HL-60 (cell line): ENCODE data around the gene RBFOX2.

ENCODE experiments used
- DNase-seq, 2 experiments: peaks; one replicate each; pipeline ENCODE4 v3.0.0-alpha.2; 2010 to 2020; ENCODE audit warnings: low read depth in 1 of 2, low spot score in 1 of 2
- H3K27ac ChIP-seq: fragments of 250-450 bp; sonication (Bioruptor Pico); replicated peaks from 2 replicates; pipeline ENCODE4 v1.5.1; 2020; ENCODE audit warnings: mild to moderate bottlenecking, moderate library complexity
- H3K27me3 ChIP-seq: fragments of 250-450 bp; sonication (Bioruptor Pico); 2 replicates; pipeline ENCODE4 v1.5.1; 2021; ENCODE audit warnings: mild to moderate bottlenecking, moderate library complexity; ENCODE audit not compliant: insufficient read depth, poor library complexity, severe bottlenecking
- H3K4me3 ChIP-seq: replicated peaks from 2 replicates; pipeline ENCODE4 v1.5.1; 2011; ENCODE audit warnings: mild to moderate bottlenecking, control low read depth, low read length; ENCODE audit not compliant: insufficient read depth
- CTCF ChIP-seq: IDR thresholded peaks from one replicate; pipeline ENCODE4 v1.5.1; 2011; ENCODE audit warnings: low read length, control low read depth, inconsistent platforms; ENCODE audit not compliant: insufficient read depth
- GABPA ChIP-seq: IDR thresholded peaks from 2 replicates; pipeline ENCODE4 v1.6.1; 2012; ENCODE audit warnings: low read depth
- POLR2AphosphoS5 ChIP-seq: IDR thresholded peaks from 2 replicates; pipeline ENCODE4 v1.6.1; 2012; ENCODE audit warnings: low read depth
- REST ChIP-seq: IDR thresholded peaks from 2 replicates; pipeline ENCODE4 v1.6.1; 2012; ENCODE audit warnings: low read depth; ENCODE audit not compliant: insufficient replicate concordance
- SPI1 ChIP-seq: IDR thresholded peaks from 2 replicates; pipeline ENCODE4 v1.6.1; 2012; ENCODE audit warnings: low read depth, mild to moderate bottlenecking, borderline replicate concordance

The RBFOX2 gene

GRCh38 chr22:35852076-35852475, 176.5 kb downstream of the RBFOX2 start:
- H3K27me3 ChIP-seq = no peaks in the 10 kb centered on the region
- H3K27ac ChIP-seq = no peak overlapping the region
- no peak for DNase-seq
- TF ChIP-seq REST (no peak), GABPA (no peak), POLR2AphosphoS5 (no peak), CTCF (no peak), SPI1 (no peak)
- no peak overlapping the region for H3K4me3 ChIP-seq

- no peak overlapping the region for H3K4me3 ChIP-seq
- no peak overlapping the region for H3K27ac ChIP-seq
- no peak for DNase-seq
- H3K27me3 ChIP-seq = no peaks in the 10 kb centered on the region
- TF ChIP-seq CTCF = no peak
- no peak for TF ChIP-seq POLR2AphosphoS5
- no peak for TF ChIP-seq REST
- TF ChIP-seq SPI1 = no peak
- TF ChIP-seq GABPA = no peak
These were observed 177.8 kb downstream of the RBFOX2 start for GRCh38 chr22:35850831-35851230.

GRCh38 chr22:35846804-35847203, 181.8 kb downstream of the RBFOX2 start:
- no peak overlapping the region for H3K27ac ChIP-seq
- DNase-seq = no peak
- no peaks in the 10 kb centered on the region for H3K27me3 ChIP-seq
- no peak for TF ChIP-seq POLR2AphosphoS5
- no peak for TF ChIP-seq SPI1
- TF ChIP-seq CTCF = no peak
- TF ChIP-seq GABPA = no peak
- TF ChIP-seq REST = no peak
- H3K4me3 ChIP-seq = no peak overlapping the region
